Right cardiac atrium (tissue), 5 donors: ENCODE data around the gene GIMAP7. TPM values are rescaled to one million over a fixed set of nuclear protein-coding genes. Genes with fewer than 3 reads are reported as not detected.

Experiments used
- ATAC-seq, 2 donors: fragments of 200-7000 bp; cut with Tn5 transposase; one replicate each; pipeline versions ENCODE4 v1.8.0 to v1.9.1; 2020; ENCODE audit warnings: moderate library complexity in 2 of 2, mild to moderate bottlenecking in 1 of 2
- DNase-seq, 3 donors: peaks; one replicate each; pipeline ENCODE4 v3.0.0-alpha.2; 2020
- H3K27ac ChIP-seq: one replicate; pipeline ENCODE4 v1.5.1; 2013; ENCODE audit warnings: mild to moderate bottlenecking, low read length, control low read depth, moderate library complexity
- H3K27me3 ChIP-seq: one replicate; pipeline ENCODE4 v1.6.1; 2013; ENCODE audit not compliant: control insufficient read depth, insufficient read depth
- H3K4me1 ChIP-seq: one replicate; pipeline ENCODE4 v1.6.1; 2013; ENCODE audit warnings: low read length; ENCODE audit not compliant: control insufficient read depth, insufficient read depth
- H3K4me3 ChIP-seq: one replicate; pipeline ENCODE4 v1.5.1; 2013; ENCODE audit warnings: low read length, control low read depth
- H3K9me3 ChIP-seq: one replicate; pipeline ENCODE4 v1.6.1; 2013; ENCODE audit warnings: low read length; ENCODE audit not compliant: control insufficient read depth
- WGBS: extraction: QIAGEN DNeasy Blood & Tissue Kit; methylation state at CpG from one replicate; pipeline ENCODE4 v1.1.7; 2013; 5-methylcytosine and 5-hydroxymethylcytosine counted together
- intact Hi-C, 4 donors: fragments of 100-400 bp; cut with DNase I; formaldehyde crosslinking; loops; one replicate each; pipeline versions ENCODE4 v1.11.0 to v1.14.0; 2022 to 2023
- polyA plus RNA-seq: library from polyadenylated mRNA; stranded (reverse); fragments of 200-250 nt; gene quantifications from one replicate; pipeline ENCODE4 v1.2.3, GENCODE V29; 2013
- total RNA-seq, 4 donors: library from RNA; stranded (reverse); fragmentation: NEBNext Ultra II Directional; extraction: Animal tissue kit (Norgen Biotek cat#: 25700); gene quantifications; one replicate each; pipeline ENCODE4 v1.2.1, GENCODE V29; 2021
- donor health status: healthy with polysubstance abuse.
- donor health status: DM: no; HTN: yes; CAD: no.
- donor health status: DM: no; HTN: no; CAD: no.
- donor health status: DM: no; HTN: yes; CAD: no; lungs with severe emphysema.
- donor health status: DM: yes; HTN: yes; CAD: no.

The GIMAP7 gene
- total and polyA plus RNA-seq, 5 donors: 13.7 to 36.1 (median 14.3) TPM

DNA sequence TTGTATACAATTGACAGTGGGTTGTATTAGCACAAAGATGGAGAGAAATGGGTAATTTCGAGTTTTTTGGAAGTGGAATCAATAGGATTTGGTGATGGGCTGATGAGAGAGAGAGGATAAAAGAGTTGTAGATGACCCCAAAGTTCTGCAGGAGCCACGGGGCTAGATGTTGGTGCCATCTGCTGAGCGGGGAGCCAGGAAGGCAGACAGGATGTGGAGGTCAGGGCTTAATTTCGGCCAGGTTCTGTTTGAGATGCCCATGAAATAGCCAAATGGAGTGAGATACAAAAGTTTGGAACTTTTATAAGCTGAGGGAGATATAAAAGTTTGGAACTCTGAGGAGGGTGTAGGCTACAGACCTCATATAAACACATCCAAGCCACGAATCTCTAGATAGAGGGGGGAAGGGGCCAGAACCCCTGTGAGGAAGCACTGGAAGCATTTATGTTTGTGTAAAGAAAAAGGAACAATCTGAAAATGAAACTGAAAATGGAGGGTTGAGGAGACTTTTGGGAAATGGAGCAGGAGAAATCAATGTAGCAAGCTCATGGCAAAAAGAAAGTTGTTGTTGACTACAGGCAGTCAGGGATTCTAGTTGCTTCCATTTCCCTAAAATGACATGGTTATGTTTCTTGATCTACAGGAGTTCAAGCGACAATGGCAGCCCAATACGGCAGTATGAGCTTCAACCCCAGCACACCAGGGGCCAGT is 54.7 kb downstream of the GIMAP7 start:
- intact Hi-C loops: loop anchor here in 1 of 4 donors (10.0 kb wide), 1 partner anchor 115 kb away; the partner anchor contains the start of gene GIMAP8
- Histone ChIP-seq H3K27me3 (no peaks in the 10 kb centered on the region), H3K9me3 (no peaks in the 10 kb centered on the region), H3K4me3 (peak overlapping the region; percentile 57), H3K4me1 (no peaks in the 10 kb centered on the region), H3K27ac (peak overlapping the region; percentile 53)
- no peak for DNase-seq
- WGBS: 57% methylated on average over 7 of the region's 7 CpGs
- no peak for ATAC-seq

Other genes starting within 250 kb of the GIMAP7 start
- gene LRRC61, start 191.5 kb upstream of the GIMAP7 start, total RNA-seq: 1 to 10 TPM; 5.7 to 8.0 (median 6.2) TPM
- 4.4 TPM for gene LRRC61, start 191.5 kb upstream of the GIMAP7 start, polyA plus RNA-seq
- 1 to 10 TPM; 4.5 to 7.4 (median 5.5) TPM for gene ACTR3C, start 191.3 kb upstream of the GIMAP7 start, total RNA-seq
- gene ACTR3C, start 191.3 kb upstream of the GIMAP7 start, polyA plus RNA-seq: 4.2 TPM
- gene RARRES2, start 173.2 kb upstream of the GIMAP7 start, total RNA-seq: 100 to 1,000 TPM; 111 to 195 (median 174) TPM
- 193 TPM for gene RARRES2, start 173.2 kb upstream of the GIMAP7 start, polyA plus RNA-seq
- 100 to 1,000 TPM in 3 of 4 donors, 10 to 100 TPM in 1; 98.2 to 116 (median 107) TPM for gene REPIN1, start 146.1 kb upstream of the GIMAP7 start, total RNA-seq
- 70.6 TPM for gene REPIN1, start 146.1 kb upstream of the GIMAP7 start, polyA plus RNA-seq
- gene ZNF775, start 135.5 kb upstream of the GIMAP7 start, total RNA-seq: 1 to 10 TPM; 5.1 to 6.5 (median 5.8) TPM
- 4.5 TPM for gene ZNF775, start 135.5 kb upstream of the GIMAP7 start, polyA plus RNA-seq
- gene GIMAP8, start 64.2 kb upstream of the GIMAP7 start, total RNA-seq: 10 to 100 TPM; 11.4 to 21.0 (median 12.4) TPM
- 12.2 TPM for gene GIMAP8, start 64.2 kb upstream of the GIMAP7 start, polyA plus RNA-seq
- 10 to 100 TPM; 20.2 to 44.8 (median 24.8) TPM for gene GIMAP4, start 52.5 kb downstream of the GIMAP7 start, total RNA-seq
- gene GIMAP4, start 52.5 kb downstream of the GIMAP7 start, polyA plus RNA-seq: 31.3 TPM
- gene GIMAP6, start 117.5 kb downstream of the GIMAP7 start, total RNA-seq: 10 to 100 TPM; 22.1 to 29.1 (median 22.9) TPM
- 14.6 TPM for gene GIMAP6, start 117.5 kb downstream of the GIMAP7 start, polyA plus RNA-seq
- 1 to 10 TPM; 4.5 to 8.3 (median 6.5) TPM for gene GIMAP2, start 170.8 kb downstream of the GIMAP7 start, total RNA-seq
- gene GIMAP2, start 170.8 kb downstream of the GIMAP7 start, polyA plus RNA-seq: 4.1 TPM
- 1 to 10 TPM; 3.3 to 6.7 (median 4.5) TPM for gene GIMAP1, start 201.7 kb downstream of the GIMAP7 start, total RNA-seq
- gene GIMAP1, start 201.7 kb downstream of the GIMAP7 start, polyA plus RNA-seq: 7.8 TPM
- gene GIMAP5, start 222.5 kb downstream of the GIMAP7 start, total RNA-seq: 10 to 100 TPM in 3 of 4 donors, 1 to 10 TPM in 1; 9.3 to 24.2 (median 11.1) TPM
- gene GIMAP5, start 222.5 kb downstream of the GIMAP7 start, polyA plus RNA-seq: 22.3 TPM